Measurements from ENCODE around the gene KDM2A. TPM values are rescaled to one million over a fixed set of nuclear protein-coding genes. Genes with fewer than 3 reads are reported as not detected.
A peak's percentile ranks its signal among the peaks of the same experiment; 100 is the strongest.

The KDM2A gene
- total RNA-seq, 2 donors from 2014 or later, result 27.7 to 37.3 TPM

GRCh38 chr11:67283481-67283963, 164.5 kb downstream of the KDM2A start:
- no peak overlapping the region for H3K4me3 ChIP-seq
- no peak for DNase-seq (ENCODE audit: low spot score)
- peaks cover 85% of the 10 kb centered on the region for H3K36me3 ChIP-seq
- no peaks in the 10 kb centered on the region for H3K27me3 ChIP-seq
- peak overlapping the region in 1 of 2 donors; percentile 38 for H3K27ac ChIP-seq
- peaks cover 0 to 41% of the 10 kb centered on the region in 2 donors for H3K4me1 ChIP-seq
- no peak for TF ChIP-seq CTCF (IDR thresholded peaks at IDR 0.05)
- no peaks in the 10 kb centered on the region for H3K9me3 ChIP-seq

GRCh38 chr11:67284811-67285540, 165.9 kb downstream of the KDM2A start:
- TF ChIP-seq CTCF (IDR thresholded peaks at IDR 0.05), result no peak
- H3K27me3 ChIP-seq, result no peaks in the 10 kb centered on the region
- no peak overlapping the region for H3K27ac ChIP-seq
- H3K4me1 ChIP-seq, result peaks cover 0 to 33% of the 10 kb centered on the region in 2 donors
- no peak overlapping the region for H3K4me3 ChIP-seq
- no peak for DNase-seq (ENCODE audit: low spot score)
- H3K9me3 ChIP-seq, result no peaks in the 10 kb centered on the region
- peaks cover 70% of the 10 kb centered on the region for H3K36me3 ChIP-seq

- H3K27ac ChIP-seq, result peak overlapping the region; percentile 90 to 92
- peaks cover 62% of the 10 kb centered on the region for H3K36me3 ChIP-seq
- H3K27me3 ChIP-seq, result no peaks in the 10 kb centered on the region
- DNase-seq (ENCODE audit: low spot score), result no peak
- peaks cover 0 to 36% of the 10 kb centered on the region in 2 donors for H3K4me1 ChIP-seq
- H3K9me3 ChIP-seq, result no peaks in the 10 kb centered on the region
- no peak overlapping the region for H3K4me3 ChIP-seq
- TF ChIP-seq CTCF (IDR thresholded peaks at IDR 0.05), result no peak
Measured at GRCh38 chr11:67285541-67286498, 166.8 kb downstream of the KDM2A start.

- H3K4me1 ChIP-seq, result peaks cover 0 to 39% of the 10 kb centered on the region in 2 donors
- no peaks in the 10 kb centered on the region for H3K9me3 ChIP-seq
- no peaks in the 10 kb centered on the region for H3K27me3 ChIP-seq
- TF ChIP-seq CTCF (IDR thresholded peaks at IDR 0.05), result no peak
- peaks cover 56% of the 10 kb centered on the region for H3K36me3 ChIP-seq
- no peak for DNase-seq (ENCODE audit: low spot score)
- H3K27ac ChIP-seq, result peak overlapping the region; percentile 90 to 92
- no peak overlapping the region for H3K4me3 ChIP-seq
Measured at GRCh38 chr11:67286621-67287333, 167.7 kb downstream of the KDM2A start.

GRCh38 chr11:67287355-67288197, 168.5 kb downstream of the KDM2A start:
- no peak for DNase-seq (ENCODE audit: low spot score)

More at GRCh38 chr11:67287355-67288197, 168.5 kb downstream of the KDM2A start:
- Histone ChIP-seq H3K4me1 (peaks cover 0 to 39% of the 10 kb centered on the region in 2 donors), H3K27ac (peak overlapping the region; percentile 90 to 92), H3K36me3 (peaks cover 55% of the 10 kb centered on the region), H3K9me3 (no peaks in the 10 kb centered on the region), H3K4me3 (peak overlapping the region in 1 of 2 donors; percentile 87), H3K27me3 (no peaks in the 10 kb centered on the region)
- TF ChIP-seq CTCF (IDR thresholded peaks at IDR 0.05), result no peak

Measured in right atrium auricular region (tissue), 2 donors.